CD8-positive, alpha-beta memory T cell (primary cell): ENCODE measurements around the gene MALT1. TPM values are rescaled to one million over a fixed set of nuclear protein-coding genes. Genes with fewer than 3 reads are reported as not detected.

Experiments
- CTCF ChIA-PET: fragments of 350-600 bp; sonication (Branson Sonifier 250); formaldehyde crosslinking; loops from one replicate; lab custom pipeline; 2021; ENCODE audit warnings: antibody characterized with exemption; lab: Charles Lee
- POLR2A ChIA-PET: fragments of 350-600 bp; sonication (Branson Sonifier 250); formaldehyde crosslinking; loops from one replicate; lab custom pipeline; 2021; ENCODE audit warnings: antibody characterized with exemption; lab: Charles Lee
- DNase-seq, 5 donors: peaks; one replicate each; pipeline versions ENCODE4 v3.0.0 to v3.0.0-alpha.2; 2020 to 2022; ENCODE audit warnings: mixed read lengths in 1 of 5
- H3K27ac ChIP-seq: one replicate; pipeline ENCODE4 v1.7.0; 2013; ENCODE audit warnings: low read depth, mild to moderate bottlenecking, low read length, moderate library complexity
- H3K27me3 ChIP-seq: 2 replicates; pipeline ENCODE4 v1.7.0; 2013; ENCODE audit warnings: low read length, mild to moderate bottlenecking; ENCODE audit not compliant: insufficient read depth, poor library complexity, severe bottlenecking
- H3K36me3 ChIP-seq: 2 replicates; pipeline ENCODE4 v1.7.0; 2013; ENCODE audit warnings: mild to moderate bottlenecking, low read length, moderate library complexity; ENCODE audit not compliant: insufficient read depth
- H3K4me1 ChIP-seq: 2 replicates; pipeline ENCODE4 v1.7.0; 2013; ENCODE audit warnings: mild to moderate bottlenecking, low read length, moderate library complexity; ENCODE audit not compliant: insufficient read depth
- H3K4me3 ChIP-seq: 2 replicates; pipeline ENCODE4 v1.7.0; 2013; ENCODE audit warnings: mild to moderate bottlenecking, low read length
- H3K9me3 ChIP-seq: 2 replicates; pipeline ENCODE4 v1.7.0; 2013; ENCODE audit warnings: mild to moderate bottlenecking, low read length
- H3K27ac Mint-ChIP-seq, 8 donors: one replicate each; pipeline ENCODE4 v1.8.0; 2020 to 2021; ENCODE audit warnings: mixed read lengths in 8 of 8, mild to moderate bottlenecking in 6 of 8, inconsistent platforms in 3 of 8, moderate library complexity in 3 of 8
- H3K27me3 Mint-ChIP-seq, 2 donors: one replicate each; pipeline ENCODE4 v1.8.0; 2020 to 2021; ENCODE audit warnings: mixed read lengths in 2 of 2, mild to moderate bottlenecking in 1 of 2, moderate library complexity in 1 of 2
- H3K36me3 Mint-ChIP-seq, 3 donors: one replicate each; pipeline ENCODE4 v1.8.0; 2020 to 2021; ENCODE audit warnings: mixed read lengths in 3 of 3, inconsistent platforms in 1 of 3, mild to moderate bottlenecking in 1 of 3
- H3K4me1 Mint-ChIP-seq, 3 donors: one replicate each; pipeline ENCODE4 v1.8.0; 2020 to 2021; ENCODE audit warnings: mixed read lengths in 3 of 3, inconsistent platforms in 1 of 3, mild to moderate bottlenecking in 1 of 3
- H3K4me3 Mint-ChIP-seq, 7 donors: one replicate each; pipeline ENCODE4 v1.8.0; 2020 to 2021; ENCODE audit warnings: mixed read lengths in 7 of 7, mild to moderate bottlenecking in 6 of 7, moderate library complexity in 4 of 7, inconsistent platforms in 2 of 7
- H3K9me3 Mint-ChIP-seq, 5 donors: one replicate each; pipeline ENCODE4 v1.8.0; 2020 to 2022; ENCODE audit warnings: mixed read lengths in 5 of 5, mild to moderate bottlenecking in 3 of 5, moderate library complexity in 2 of 5, inconsistent platforms in 1 of 5
- polyA plus RNA-seq: library from polyadenylated mRNA; unstranded; fragments of 300-500 nt; fragmentation: Illumina TruSeq; gene quantifications from one replicate; pipeline ENCODE4 v1.2.3, GENCODE V29; 2021
- total RNA-seq, 2 experiments: library from RNA; stranded (reverse); gene quantifications; one replicate each; pipeline ENCODE4 v1.2.3, GENCODE V29; 2021

The MALT1 gene
- total and polyA plus RNA-seq, 3 experiments from 2014 or later = 33.1 to 41.4 (median 35.8) TPM

DNA sequence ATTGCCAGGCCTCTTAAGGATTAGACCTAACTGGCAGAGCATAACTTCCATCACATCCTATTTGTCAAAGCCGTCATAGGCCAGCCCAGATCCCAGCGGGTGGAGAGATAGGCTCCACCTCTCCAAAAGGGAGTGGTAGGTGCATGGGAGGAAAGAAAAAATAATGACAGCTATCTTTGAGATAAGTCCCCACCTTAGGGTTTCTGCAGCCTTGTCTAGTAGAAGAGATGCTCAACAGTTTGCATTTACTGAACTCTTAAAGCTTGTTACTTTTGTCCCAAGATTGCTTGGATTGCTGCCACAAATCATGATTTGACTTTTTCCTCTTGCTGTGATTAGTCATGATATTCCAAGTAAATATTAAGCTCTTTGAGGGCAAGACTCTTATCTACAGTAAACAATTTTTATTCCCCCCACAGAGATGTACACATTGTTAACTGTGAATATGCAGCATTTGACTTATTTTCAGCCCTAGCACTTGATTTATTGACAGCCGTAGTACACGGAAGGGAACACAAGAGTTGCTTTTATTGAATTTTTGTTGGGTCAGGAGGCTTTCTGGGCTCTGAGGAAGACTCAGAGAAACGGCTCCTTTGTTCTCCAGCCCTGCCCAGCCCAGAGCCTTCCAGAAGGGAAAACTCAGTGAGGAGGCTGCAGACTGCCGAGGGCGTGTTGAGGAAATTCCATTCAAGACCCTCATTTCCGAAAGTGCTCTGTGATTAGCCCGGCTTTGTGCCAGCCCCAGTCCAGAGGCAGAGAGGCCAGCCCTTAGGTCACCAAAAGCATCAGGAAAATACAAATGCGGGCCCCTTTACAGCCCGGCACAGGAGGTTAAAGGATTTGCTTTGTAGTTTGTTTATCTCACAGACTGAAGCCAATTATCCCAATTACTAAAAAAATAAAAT is 118.0 kb downstream of the MALT1 start:
- no peak overlapping the region for H3K27ac Mint-ChIP-seq
- no peak overlapping the region for H3K4me3 Mint-ChIP-seq
- no peaks in the 10 kb centered on the region for H3K36me3 ChIP-seq
- H3K27me3 ChIP-seq = no peaks in the 10 kb centered on the region
- POLR2A ChIA-PET = no interaction called here
- H3K27ac ChIP-seq = no peak overlapping the region
- CTCF ChIA-PET = interaction anchor here (0.8 kb wide), 1 partner anchor 9 kb away, joined by 3 read pairs; no protein-coding TSS in a partner anchor
- no peak overlapping the region for H3K4me3 ChIP-seq
- H3K27me3 Mint-ChIP-seq = peaks cover 8% of the 10 kb centered on the region in 2 donors
- no peak for DNase-seq
- H3K4me1 Mint-ChIP-seq = no peaks in the 10 kb centered on the region
- no peaks in the 10 kb centered on the region for H3K4me1 ChIP-seq
- H3K36me3 Mint-ChIP-seq = no peaks in the 10 kb centered on the region
- H3K9me3 Mint-ChIP-seq = no peaks in the 10 kb centered on the region
- no peaks in the 10 kb centered on the region for H3K9me3 ChIP-seq

DNA sequence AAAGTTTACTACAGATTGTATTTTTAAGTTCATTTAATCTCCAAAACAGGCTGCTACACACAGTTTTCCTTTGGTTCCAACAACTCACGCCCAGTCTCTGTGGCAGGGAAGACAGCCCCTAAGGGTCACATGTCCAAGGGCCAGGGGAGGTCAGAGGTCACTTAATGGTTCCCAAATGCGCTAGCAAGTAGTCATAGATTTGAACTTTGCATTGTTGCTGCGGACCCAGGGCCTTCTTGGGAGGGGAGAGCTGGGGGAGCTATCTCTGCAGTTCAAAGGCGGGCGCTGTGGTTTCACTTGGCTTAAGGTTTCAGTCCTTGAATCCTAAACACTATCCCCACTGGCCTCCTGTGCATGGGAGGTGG is 118.6 kb downstream of the MALT1 start:
- Mint-ChIP-seq H3K27me3 (peaks cover 8% of the 10 kb centered on the region in 2 donors), H3K4me1 (no peaks in the 10 kb centered on the region)

DNA sequence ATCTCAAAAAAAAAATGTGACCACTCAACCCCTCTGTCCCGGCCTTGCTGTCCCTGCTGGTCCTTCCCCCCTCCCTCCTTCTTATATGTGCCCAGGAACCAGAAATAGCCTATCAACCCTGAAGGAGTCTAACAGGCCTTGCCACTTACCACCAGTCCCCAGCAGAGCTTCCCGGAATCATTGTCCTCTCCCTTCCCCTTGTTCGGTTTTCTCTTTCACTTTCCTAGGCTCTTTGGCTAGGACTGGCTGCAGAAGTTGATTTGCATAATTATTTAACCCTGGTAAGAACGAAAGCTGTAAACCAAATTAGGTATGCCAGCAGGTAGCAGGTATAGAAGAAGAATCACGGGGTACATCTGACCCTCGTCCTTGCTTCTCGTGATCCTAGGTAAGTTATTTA is 120.8 kb downstream of the MALT1 start:
- H3K4me3 Mint-ChIP-seq = no peak overlapping the region
- no peaks in the 10 kb centered on the region for H3K27me3 ChIP-seq
- H3K4me1 ChIP-seq = no peaks in the 10 kb centered on the region
- no peak overlapping the region for H3K4me3 ChIP-seq
- DNase-seq = no peak
- no peaks in the 10 kb centered on the region for H3K36me3 ChIP-seq
- no peaks in the 10 kb centered on the region for H3K9me3 Mint-ChIP-seq
- no peaks in the 10 kb centered on the region for H3K9me3 ChIP-seq
- H3K4me1 Mint-ChIP-seq = no peaks in the 10 kb centered on the region
- H3K27ac ChIP-seq = no peak overlapping the region
- ChIA-PET POLR2A (no interaction called here), CTCF (interaction anchor here (1.5 to 2.1 kb wide), 2 partner anchors 24 to 26 kb away, joined by 3 to 5 read pairs; no protein-coding TSS in a partner anchor)
- peaks cover 5 to 10% of the 10 kb centered on the region in 2 donors for H3K27me3 Mint-ChIP-seq
- no peaks in the 10 kb centered on the region for H3K36me3 Mint-ChIP-seq
- H3K27ac Mint-ChIP-seq = no peak overlapping the region

More for the DNA sequence above, 118.6 kb downstream of the MALT1 start:
- CTCF ChIA-PET = no interaction called here
- Histone ChIP-seq H3K4me1 (no peaks in the 10 kb centered on the region), H3K36me3 (no peaks in the 10 kb centered on the region), H3K9me3 (no peaks in the 10 kb centered on the region), H3K27me3 (no peaks in the 10 kb centered on the region), H3K4me3 (no peak overlapping the region), H3K27ac (no peak overlapping the region)
- Mint-ChIP-seq H3K27ac (no peak overlapping the region), H3K9me3 (no peaks in the 10 kb centered on the region), H3K4me3 (no peak overlapping the region), H3K36me3 (no peaks in the 10 kb centered on the region)
- POLR2A ChIA-PET = no interaction called here
- no peak for DNase-seq

DNA sequence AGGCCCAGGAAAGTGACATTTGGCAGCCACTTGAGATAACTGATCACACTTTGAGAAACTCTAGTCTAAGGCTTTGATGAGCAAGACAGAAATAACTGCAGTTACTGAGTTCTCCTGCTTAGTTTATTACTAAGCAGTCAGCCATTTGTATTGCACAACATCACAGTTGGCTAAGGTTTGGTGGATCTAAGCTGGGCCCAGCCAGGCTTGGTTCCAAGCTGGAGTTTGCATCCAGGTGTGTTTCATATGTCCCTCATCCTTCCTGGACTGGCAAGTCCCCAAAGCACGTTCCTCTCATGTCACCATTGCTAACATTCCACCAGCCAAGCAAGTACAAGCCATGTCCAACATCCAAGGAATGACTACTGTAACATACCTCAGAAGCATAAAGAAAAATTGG is 122.1 kb downstream of the MALT1 start:
- Mint-ChIP-seq H3K36me3 (no peaks in the 10 kb centered on the region), H3K9me3 (no peaks in the 10 kb centered on the region), H3K27me3 (peaks cover 4 to 6% of the 10 kb centered on the region in 2 donors), H3K4me3 (no peak overlapping the region), H3K4me1 (no peaks in the 10 kb centered on the region), H3K27ac (no peak overlapping the region)
- Histone ChIP-seq H3K9me3 (no peaks in the 10 kb centered on the region), H3K36me3 (no peaks in the 10 kb centered on the region), H3K27me3 (no peaks in the 10 kb centered on the region), H3K4me1 (no peaks in the 10 kb centered on the region), H3K4me3 (no peak overlapping the region), H3K27ac (no peak overlapping the region)
- ChIA-PET CTCF (interaction anchor here (1.5 to 2.1 kb wide), 2 partner anchors 25 to 27 kb away, joined by 3 to 5 read pairs; no protein-coding TSS in a partner anchor), POLR2A (no interaction called here)
- DNase-seq = no peak

DNA sequence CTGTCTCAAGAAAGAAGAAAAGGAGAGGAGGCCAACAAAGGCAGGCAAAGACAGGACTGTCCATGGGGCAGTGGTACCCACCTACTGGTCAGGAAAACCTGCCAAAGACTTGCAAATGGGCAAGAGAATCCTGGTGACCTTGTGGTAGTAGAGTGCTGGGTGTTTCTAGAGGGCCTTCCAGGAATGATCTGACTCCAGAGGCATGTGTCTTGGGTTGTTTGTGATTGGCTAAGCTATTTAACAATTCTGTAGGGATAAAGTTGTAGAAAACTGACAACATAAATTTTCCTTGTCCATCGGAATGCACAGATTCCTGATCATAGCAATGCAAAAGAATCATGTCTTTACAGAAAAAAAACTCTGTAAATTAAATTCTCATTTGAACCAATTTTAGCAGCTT is 125.0 kb downstream of the MALT1 start:
- no peaks in the 10 kb centered on the region for H3K4me1 ChIP-seq
- H3K27me3 ChIP-seq = no peaks in the 10 kb centered on the region
- Mint-ChIP-seq H3K27me3 (peaks cover 4 to 5% of the 10 kb centered on the region in 2 donors), H3K9me3 (no peaks in the 10 kb centered on the region), H3K36me3 (no peaks in the 10 kb centered on the region), H3K27ac (no peak overlapping the region), H3K4me1 (no peaks in the 10 kb centered on the region), H3K4me3 (no peak overlapping the region)
- ChIA-PET CTCF (interaction anchor here (1.1 kb wide), 1 partner anchor 32 kb away, joined by 3 read pairs; no protein-coding TSS in a partner anchor), POLR2A (no interaction called here)
- H3K27ac ChIP-seq = no peak overlapping the region
- no peaks in the 10 kb centered on the region for H3K36me3 ChIP-seq
- H3K9me3 ChIP-seq = no peaks in the 10 kb centered on the region
- no peak overlapping the region for H3K4me3 ChIP-seq
- no peak for DNase-seq

DNA sequence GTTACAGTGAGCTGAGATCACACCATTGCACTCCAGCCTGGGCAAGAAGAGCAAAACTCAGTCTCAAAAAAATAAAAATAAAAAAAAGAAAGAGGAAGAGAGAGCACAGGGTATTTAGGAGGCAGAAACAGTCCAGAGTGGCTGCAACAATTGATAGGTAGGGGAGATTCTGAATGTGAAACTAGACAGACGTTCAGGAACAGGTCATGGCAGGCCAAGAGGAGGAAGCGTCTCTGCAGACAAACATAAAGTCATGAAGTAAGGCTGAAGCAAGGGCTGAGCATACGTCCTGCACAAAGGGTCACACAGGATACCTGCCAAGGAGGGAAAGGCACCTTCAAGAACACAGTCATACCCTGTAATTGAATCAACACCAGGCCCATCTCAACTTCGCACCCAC is 129.3 kb downstream of the MALT1 start:
- no peaks in the 10 kb centered on the region for H3K36me3 ChIP-seq
- no peak overlapping the region for H3K4me3 Mint-ChIP-seq
- no peak overlapping the region for H3K4me3 ChIP-seq
- no peaks in the 10 kb centered on the region for H3K27me3 ChIP-seq
- H3K9me3 ChIP-seq = no peaks in the 10 kb centered on the region
- no peak for DNase-seq
- H3K9me3 Mint-ChIP-seq = no peaks in the 10 kb centered on the region
- no peaks in the 10 kb centered on the region for H3K4me1 ChIP-seq
- ChIA-PET POLR2A (no interaction called here), CTCF (no interaction called here)
- H3K27ac Mint-ChIP-seq = peak overlapping the region in 1 of 8 donors; percentile 44
- no peaks in the 10 kb centered on the region for H3K36me3 Mint-ChIP-seq
- no peak overlapping the region for H3K27ac ChIP-seq
- peaks cover 3 to 13% of the 10 kb centered on the region in 2 donors for H3K27me3 Mint-ChIP-seq
- H3K4me1 Mint-ChIP-seq = no peaks in the 10 kb centered on the region

DNA sequence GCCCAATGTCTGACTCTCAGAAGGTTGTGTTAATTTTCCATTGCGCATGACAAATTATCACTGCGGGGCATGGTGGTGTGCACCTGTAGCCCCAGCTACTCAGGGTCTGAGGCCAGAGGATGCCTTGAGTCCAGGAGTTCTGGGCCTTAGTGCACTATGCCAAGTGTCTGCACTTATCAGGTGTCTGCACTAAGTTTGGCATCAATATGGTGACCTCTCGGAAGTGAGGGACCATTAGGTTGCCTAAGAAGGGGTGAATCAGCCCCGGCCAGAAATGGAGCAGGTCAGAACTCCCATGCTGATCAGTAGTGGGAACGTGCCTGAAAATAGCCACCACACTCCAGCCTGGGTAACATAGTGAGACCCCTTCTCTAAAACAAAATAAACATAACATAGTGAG is 131.7 kb downstream of the MALT1 start:
- no peak for DNase-seq
- H3K4me1 Mint-ChIP-seq = no peaks in the 10 kb centered on the region

DNA sequence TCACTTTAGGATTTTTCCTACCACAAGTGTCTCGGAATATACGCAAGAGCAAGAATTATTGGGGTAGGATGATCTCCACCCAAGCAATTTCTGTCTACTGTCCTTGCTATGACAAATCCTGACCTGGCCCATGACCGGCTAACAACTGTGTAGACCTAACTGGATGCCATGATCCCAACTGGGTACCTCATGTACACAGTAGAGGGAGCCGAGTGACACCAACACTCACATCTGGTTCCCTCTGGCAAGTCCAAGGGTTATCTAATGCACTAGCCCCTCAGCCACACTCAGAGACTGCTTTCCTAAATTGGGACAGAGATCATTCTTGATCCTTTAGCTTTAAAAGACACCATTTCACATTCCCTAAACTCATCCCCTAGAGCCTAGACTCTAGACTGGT is 132.7 kb downstream of the MALT1 start:
- no peaks in the 10 kb centered on the region for H3K4me1 ChIP-seq
- no peak for DNase-seq
- H3K27ac Mint-ChIP-seq = no peak overlapping the region
- H3K27me3 Mint-ChIP-seq = peaks cover 8 to 26% of the 10 kb centered on the region in 2 donors
- no peak overlapping the region for H3K4me3 Mint-ChIP-seq
- no peaks in the 10 kb centered on the region for H3K36me3 ChIP-seq
- no peaks in the 10 kb centered on the region for H3K27me3 ChIP-seq
- no peaks in the 10 kb centered on the region for H3K4me1 Mint-ChIP-seq
- ChIA-PET POLR2A (no interaction called here), CTCF (interaction anchor here (0.6 kb wide), 1 partner anchor 126 kb away, joined by 4 read pairs; no protein-coding TSS in a partner anchor)
- no peak overlapping the region for H3K4me3 ChIP-seq
- no peaks in the 10 kb centered on the region for H3K9me3 ChIP-seq
- no peak overlapping the region for H3K27ac ChIP-seq
- no peaks in the 10 kb centered on the region for H3K9me3 Mint-ChIP-seq
- no peaks in the 10 kb centered on the region for H3K36me3 Mint-ChIP-seq

More for the DNA sequence above, 131.7 kb downstream of the MALT1 start:
- no peaks in the 10 kb centered on the region for H3K36me3 ChIP-seq
- ChIA-PET CTCF (no interaction called here), POLR2A (no interaction called here)
- Mint-ChIP-seq H3K27ac (no peak overlapping the region), H3K4me3 (no peak overlapping the region), H3K36me3 (no peaks in the 10 kb centered on the region), H3K27me3 (peaks cover 8 to 21% of the 10 kb centered on the region in 2 donors), H3K9me3 (no peaks in the 10 kb centered on the region)
- H3K27me3 ChIP-seq = no peaks in the 10 kb centered on the region
- H3K27ac ChIP-seq = no peak overlapping the region
- H3K9me3 ChIP-seq = no peaks in the 10 kb centered on the region
- H3K4me3 ChIP-seq = no peak overlapping the region
- H3K4me1 ChIP-seq = no peaks in the 10 kb centered on the region
